IMR-90 (cell line): ENCODE results near the gene CSNK2A1. TPM values are rescaled to one million over a fixed set of nuclear protein-coding genes. Genes with fewer than 3 reads are reported as not detected.
A peak's percentile ranks its signal among the peaks of the same experiment; 100 is the strongest.

Experiments used
- ATAC-seq: fragments of 200-7000 bp; cut with Tn5 transposase; 2 replicates; pipeline ENCODE4 v1.9.1; 2020; ENCODE audit warnings: low read depth, mild to moderate bottlenecking, moderate library complexity
- BruUV-seq: library from RNA; stranded (reverse); fragments of 400-500 nt; replicated peaks from 2 replicates; lab custom pipeline; 2021; lab: Mats Ljungman, UMichigan
- CTCF ChIA-PET: fragments of 300-600 bp; formaldehyde crosslinking; extraction: SDS; loops from one replicate; lab custom pipeline; 2021; ENCODE audit warnings: antibody characterized with exemption; lab: Yijun Ruan, JAX
- POLR2A ChIA-PET: fragments of 300-600 bp; sonication (Branson Sonifier 250); formaldehyde crosslinking; loops from one replicate; lab custom pipeline; 2022; ENCODE audit warnings: antibody characterized with exemption; ENCODE audit not compliant: unreplicated experiment; lab: Charles Lee
- DNase-seq: peaks from one replicate; pipeline ENCODE4 v3.0.0; 2013
- H2AFZ ChIP-seq: replicated peaks from 2 replicates; pipeline ENCODE3; 2013; ENCODE audit warnings: low read length, mild to moderate bottlenecking; ENCODE audit not compliant: poor library complexity
- H2AK5ac ChIP-seq: 2 replicates; pipeline ENCODE4 v1.6.1; 2013; ENCODE audit warnings: low read depth, low read length, inconsistent platforms
- H2AK9ac ChIP-seq: replicated peaks from 2 replicates; pipeline ENCODE3; 2013; ENCODE audit warnings: mild to moderate bottlenecking, low read depth, low read length, moderate library complexity; ENCODE audit not compliant: poor library complexity
- H2BK120ac ChIP-seq: 2 replicates; pipeline ENCODE4 v1.6.1; 2013; ENCODE audit warnings: low read depth, low read length, inconsistent platforms
- H2BK15ac ChIP-seq: 3 replicates; pipeline ENCODE4 v1.6.1; 2013; ENCODE audit warnings: low read depth, low read length, inconsistent platforms
- H2BK20ac ChIP-seq: 2 replicates; pipeline ENCODE4 v1.6.1; 2013; ENCODE audit warnings: low read depth, mild to moderate bottlenecking, inconsistent platforms, low read length, moderate library complexity
- H2BK5ac ChIP-seq: 2 replicates; pipeline ENCODE4 v1.6.1; 2013; ENCODE audit warnings: mild to moderate bottlenecking, low read depth, low read length, inconsistent platforms; ENCODE audit not compliant: poor library complexity, severe bottlenecking
- H3K14ac ChIP-seq: replicated peaks from 2 replicates; pipeline ENCODE4 v1.6.1; 2013; ENCODE audit warnings: low read depth, low read length, inconsistent platforms
- H3K18ac ChIP-seq: 2 replicates; pipeline ENCODE4 v1.6.1; 2013; ENCODE audit warnings: low read depth, low read length, control low read depth
- H3K23ac ChIP-seq: 2 replicates; pipeline ENCODE4 v1.6.1; 2013; ENCODE audit warnings: low read depth, low read length, inconsistent platforms
- H3K27ac ChIP-seq: 2 replicates; pipeline ENCODE4 v1.5.1; 2013; ENCODE audit warnings: mild to moderate bottlenecking, control low read depth, low read length; ENCODE audit not compliant: insufficient read depth
- H3K27me3 ChIP-seq: 2 replicates; pipeline ENCODE4 v1.6.1; 2013; ENCODE audit warnings: low read length; ENCODE audit not compliant: control insufficient read depth, insufficient read depth
- H3K36me3 ChIP-seq: 2 replicates; pipeline ENCODE4 v1.6.1; 2013; ENCODE audit warnings: low read length, mixed read lengths; ENCODE audit not compliant: control insufficient read depth, insufficient read depth
- H3K4ac ChIP-seq: 2 replicates; pipeline ENCODE4 v1.6.1; 2013; ENCODE audit warnings: low read depth, low read length, inconsistent platforms
- H3K4me1 ChIP-seq: 2 replicates; pipeline ENCODE4 v1.6.1; 2013; ENCODE audit warnings: low read length, mixed read lengths; ENCODE audit not compliant: control insufficient read depth, insufficient read depth
- H3K4me2 ChIP-seq: 2 replicates; pipeline ENCODE4 v1.6.1; 2013; ENCODE audit warnings: low read depth, mild to moderate bottlenecking, control low read depth, low read length, moderate library complexity
- H3K4me3 ChIP-seq: 2 replicates; pipeline ENCODE4 v1.5.1; 2013; ENCODE audit warnings: low read depth, mild to moderate bottlenecking, control low read depth, low read length, moderate library complexity; ENCODE audit not compliant: insufficient read depth
- H3K56ac ChIP-seq: 2 replicates; pipeline ENCODE4 v1.6.1; 2013; ENCODE audit warnings: low read length, inconsistent platforms; ENCODE audit not compliant: insufficient read depth; ENCODE audit errors: extremely low read depth
- H3K79me1 ChIP-seq, 2 experiments: 2 replicates each; pipeline ENCODE4 v1.6.1; 2013; ENCODE audit warnings: low read length in 2 of 2, inconsistent platforms in 1 of 2, low read depth in 1 of 2
- H3K9ac ChIP-seq: 2 replicates; pipeline ENCODE4 v1.6.1; 2013; ENCODE audit warnings: low read depth, low read length, control low read depth
- H3K9me1 ChIP-seq: 2 replicates; pipeline ENCODE4 v1.6.1; 2013; ENCODE audit warnings: low read length, inconsistent platforms; ENCODE audit not compliant: insufficient read depth
- H3K9me3 ChIP-seq: 2 replicates; pipeline ENCODE4 v1.6.1; 2013; ENCODE audit warnings: low read length; ENCODE audit not compliant: control insufficient read depth, insufficient read depth
- H4K20me1 ChIP-seq: 2 replicates; pipeline ENCODE4 v1.6.1; 2013; ENCODE audit warnings: low read length, inconsistent platforms; ENCODE audit not compliant: insufficient read depth
- H4K5ac ChIP-seq: 2 replicates; pipeline ENCODE4 v1.6.1; 2013; ENCODE audit warnings: mild to moderate bottlenecking, low read depth, low read length, control low read depth
- H4K8ac ChIP-seq, 2 experiments: 2 replicates each; pipeline ENCODE4 v1.6.1; 2013; ENCODE audit warnings: low read depth in 2 of 2, low read length in 2 of 2, control low read depth in 1 of 2, inconsistent platforms in 1 of 2
- H4K91ac ChIP-seq: 2 replicates; pipeline ENCODE4 v1.6.1; 2013; ENCODE audit warnings: low read depth, low read length, inconsistent platforms; ENCODE audit not compliant: insufficient read depth
- CEBPB ChIP-seq: IDR thresholded peaks from 2 replicates; pipeline ENCODE4 v1.6.1; 2012; ENCODE audit warnings: low read depth, low read length, improper control_type of control experiment
- ELK1 ChIP-seq: fragments of 150-350 bp; IDR thresholded peaks from 2 replicates; pipeline ENCODE4 v1.6.1; 2016; ENCODE audit warnings: low read depth, mild to moderate bottlenecking, low read length, moderate library complexity, borderline replicate concordance
- MXI1 ChIP-seq: IDR thresholded peaks from 2 replicates; pipeline ENCODE4 v1.6.1; 2012; ENCODE audit warnings: low read depth, mild to moderate bottlenecking, low read length, moderate library complexity, borderline replicate concordance
- NFE2L2 ChIP-seq: fragments of 150-350 bp; IDR thresholded peaks from 2 replicates; pipeline ENCODE4 v1.6.1; 2016; ENCODE audit warnings: low read depth, mild to moderate bottlenecking, low read length
- POLR2A ChIP-seq: IDR thresholded peaks from 2 replicates; pipeline ENCODE4 v1.6.1; 2012; ENCODE audit warnings: mild to moderate bottlenecking, low read depth, low read length
- USF2 ChIP-seq: fragments of 150-350 bp; IDR thresholded peaks from 2 replicates; pipeline ENCODE4 v1.6.1; 2017; ENCODE audit warnings: mild to moderate bottlenecking, antibody characterized with exemption, low read length, low read depth
- WGBS, 2 experiments: methylation state at CpG; one replicate each; pipeline versions ENCODE4 v1.1.5 to v1.1.7; 2013; ENCODE audit warnings: missing lambda C conversion rate in 2 of 2; ENCODE audit not compliant: insufficient read length in 1 of 2; ENCODE audit errors: extremely low coverage in 2 of 2; 5-methylcytosine and 5-hydroxymethylcytosine counted together
- dilution Hi-C: fragments of 300-500 bp; cut with HindIII; formaldehyde crosslinking; loops from one replicate; pipeline ENCODE4 v1.14.3; 2018; ENCODE audit warnings: low sequenced_read_pairs; ENCODE audit not compliant: unreplicated experiment
- in situ Hi-C: fragments of 300-500 bp; cut with MboI; formaldehyde crosslinking; loops from 3 replicates; pipeline ENCODE4 v1.14.3; 2019; ENCODE audit warnings: low sequenced_read_pairs, inconsistent platforms, mixed read lengths
- intact Hi-C: fragments of 100-400 bp; cut with micrococcal nuclease; formaldehyde crosslinking; loops from 2 replicates; pipeline ENCODE4 v1.10.0; 2022
- polyA plus RNA-seq, 3 experiments: library from polyadenylated mRNA; depleted of rRNA; stranded (reverse); fragments of >200 nt; gene quantifications; 2 replicates each; pipeline ENCODE4 v1.2.3, GENCODE V29; 2012; ENCODE audit warnings: low replicate concordance in 1 of 3
- total RNA-seq: library from RNA; depleted of rRNA; stranded (reverse); fragments of >200 nt; gene quantifications from 2 replicates; pipeline ENCODE4 v1.2.3, GENCODE V29; 2012

The CSNK2A1 gene
- total and polyA plus RNA-seq, 2 of the 4 experiments (the other 2 are of a cell fraction): 86.3 to 151 TPM

GRCh38 chr20:532530-532929, 11.1 kb downstream of the CSNK2A1 start:
- Histone ChIP-seq H3K4me1 (peaks cover 5% of the 10 kb centered on the region), H3K4ac (no peak overlapping the region), H3K4me2 (no peak overlapping the region), H2BK5ac (no peak overlapping the region), H4K5ac (no peak overlapping the region), H2BK15ac (no peak overlapping the region), H2AK5ac (no peak overlapping the region), H2AFZ (no peak overlapping the region), H3K23ac (no peak overlapping the region), H3K56ac (no peak overlapping the region), H4K91ac (no peak overlapping the region), H3K18ac (no peak overlapping the region), H4K8ac (no peak overlapping the region), H2BK20ac (no peak overlapping the region), H3K36me3 (peaks cover 7% of the 10 kb centered on the region), H3K27ac (no peak overlapping the region), H3K27me3 (no peaks in the 10 kb centered on the region), H3K14ac (no peak overlapping the region), H4K20me1 (peaks cover 94% of the 10 kb centered on the region), H3K9ac (no peak overlapping the region), H2BK120ac (no peak overlapping the region), H3K4me3 (no peak overlapping the region), H3K79me1 (peaks cover 19 to 55% of the 10 kb centered on the region in 2 experiments), H3K9me3 (peaks cover 2% of the 10 kb centered on the region; the same call in 1 of the 2 replicates), H2AK9ac (no peak overlapping the region), H3K9me1 (peaks cover 7% of the 10 kb centered on the region)
- no peak for ATAC-seq
- CTCF ChIA-PET: no interaction called here
- BruUV-seq: no TSS peak
- WGBS, 2 experiments: 100% methylated on average over 1 of the region's 4 CpGs; no CpG with 5 or more reads in 1 of the 2 experiments
- dilution Hi-C loops (no loop called here), in situ Hi-C loops (no loop called here), intact Hi-C loops (no loop called here)
- no peak for TF ChIP-seq NFE2L2
- TF ChIP-seq MXI1: no peak
- TF ChIP-seq POLR2A: no peak
- TF ChIP-seq USF2: no peak
- no peak for TF ChIP-seq ELK1
- peak; percentile 39; the same call in 1 of the 2 replicates for TF ChIP-seq CEBPB
- no peak for DNase-seq
- POLR2A ChIA-PET: no interaction called here
